NCI-H2227 treated with DMSO at 0.1 percent for 48 hours (cell line): ENCODE data around the gene APPBP2.
"Not testable (repeated sequence)": the region's sequence is repeated elsewhere in the genome, so short reads cannot be mapped to it uniquely, and the experiment has no call there.

Experiments used
- DNase-seq: peaks from one replicate; lab custom pipeline; 2025; lab: John Stamatoyannopoulos, UW

APPBP2 gene

GRCh38 chr17:60433021-60433997 lies 92.7 kb downstream of the APPBP2 start:
- DNase-seq: not testable (repeated sequence)

- DNase-seq: not testable (repeated sequence)
Observed at GRCh38 chr17:60430561-60430960, 95.5 kb downstream of the APPBP2 start.

DNA sequence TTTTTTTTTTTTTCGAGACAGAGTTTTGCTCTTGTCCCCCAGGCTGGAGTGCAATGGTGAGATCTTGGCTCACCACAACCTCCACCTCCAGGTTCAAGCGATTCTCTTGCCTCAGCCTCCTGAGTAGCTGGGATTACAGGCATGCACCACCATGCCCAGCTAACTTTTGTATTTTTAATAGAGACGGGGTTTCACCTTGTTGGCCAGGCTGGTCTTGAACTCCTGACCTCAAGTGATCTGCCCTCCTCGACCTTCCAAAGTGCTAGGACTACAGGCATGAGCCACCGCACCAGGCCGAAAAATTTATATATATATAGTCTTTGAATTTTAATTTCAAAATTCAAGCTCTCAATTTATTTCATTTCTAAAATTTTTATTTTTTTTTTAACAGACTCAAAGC lies 97.6 kb downstream of the APPBP2 start:
- not testable (repeated sequence) for DNase-seq

DNA sequence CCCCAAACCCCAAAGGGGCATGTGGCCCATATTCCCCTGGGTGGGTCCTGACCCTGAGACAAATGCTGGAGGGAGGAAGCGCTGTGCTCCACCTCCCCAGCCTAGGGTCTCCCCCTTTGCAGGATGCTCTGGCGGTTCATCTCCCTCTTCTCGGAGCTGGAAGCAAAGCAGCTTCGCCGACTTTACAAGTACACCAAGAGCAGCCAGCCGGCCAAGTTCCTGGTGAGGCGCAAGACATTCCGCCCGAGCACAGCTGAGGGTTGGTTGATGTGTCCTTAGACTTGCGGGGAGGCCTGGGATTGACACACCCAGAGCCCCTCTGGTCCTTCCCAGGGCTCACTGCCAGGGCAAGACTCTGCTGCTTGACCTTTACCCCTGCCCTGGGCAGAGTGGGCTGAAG lies 99.4 kb downstream of the APPBP2 start:
- DNase-seq: no peak

DNA sequence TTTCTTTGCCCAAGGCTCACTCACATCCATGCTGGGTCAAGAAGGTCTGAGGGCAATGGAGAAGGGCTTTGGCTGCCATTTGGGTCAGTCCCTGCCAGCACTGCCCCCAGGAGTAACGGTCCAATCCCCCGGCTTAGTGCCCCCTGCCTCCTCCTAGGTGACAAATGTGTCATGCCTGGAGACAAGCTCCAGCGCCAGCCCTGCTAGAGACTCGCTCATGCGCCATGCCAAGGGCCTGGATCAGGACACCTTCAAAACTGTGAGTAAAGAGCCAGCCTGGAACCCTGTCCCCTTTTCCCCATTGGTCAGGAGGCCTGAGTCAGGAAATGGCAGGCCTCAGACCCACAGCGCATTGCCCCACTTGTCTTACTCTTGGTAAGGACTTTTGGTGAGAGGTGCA lies 100.4 kb downstream of the APPBP2 start:
- no peak for DNase-seq

- no peak for DNase-seq
Observed at GRCh38 chr17:60423865-60424264, 102.2 kb downstream of the APPBP2 start.

DNA sequence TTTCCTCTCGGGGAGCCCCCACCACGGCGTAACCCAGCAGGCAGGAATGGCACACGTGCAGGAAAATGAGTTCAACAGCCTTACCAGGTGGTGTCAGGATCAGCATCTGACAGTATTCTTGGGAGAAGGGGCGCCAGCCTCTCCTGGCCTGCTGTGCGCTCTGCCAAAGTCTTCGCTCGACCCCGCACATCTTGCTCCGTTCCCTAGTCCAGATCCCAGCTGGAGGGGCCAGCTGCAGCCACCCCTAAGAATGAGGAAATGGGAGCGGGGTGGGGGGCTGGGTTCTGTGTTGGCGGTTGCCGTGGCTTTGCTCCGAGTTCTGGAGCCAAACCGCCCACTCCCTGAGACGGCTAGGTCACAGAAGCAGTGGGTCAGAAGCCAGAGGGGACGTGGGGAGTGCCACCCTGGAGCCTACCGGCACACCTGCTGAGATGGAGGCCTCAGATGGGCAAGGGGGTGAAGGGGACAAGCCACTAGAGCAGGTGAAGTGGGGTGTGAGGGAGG lies 103.8 kb downstream of the APPBP2 start, which contains the start of gene CHCT1:
Gene CHCT1 (plus strand): TSS at position 328 of the 504 bp plus-strand sequence. CDS start 104 bp downstream, at position 432.
- no peak for DNase-seq

- DNase-seq: no peak
Observed at GRCh38 chr17:60421273-60422161, 104.5 kb downstream of the APPBP2 start.

GRCh38 chr17:60419875-60420274 lies 106.2 kb downstream of the APPBP2 start:
- DNase-seq: not testable (repeated sequence)

DNA sequence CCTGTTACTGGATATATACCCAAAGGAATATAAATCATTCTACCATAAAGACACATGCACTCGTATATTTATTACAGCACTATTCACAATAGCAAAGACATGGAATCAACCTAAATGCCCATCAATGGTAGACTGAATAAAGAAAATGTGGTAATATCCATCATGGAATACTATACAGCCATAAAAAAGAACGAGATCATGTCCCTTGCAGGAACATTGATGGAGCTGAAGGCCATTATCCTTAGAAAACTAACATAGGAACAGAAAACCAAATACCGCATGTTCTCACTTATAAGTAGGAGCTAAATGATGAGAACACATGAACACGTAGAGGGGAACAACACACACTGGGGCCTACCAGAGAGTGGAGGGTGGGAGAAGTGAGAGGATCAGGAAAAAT lies 107.0 kb downstream of the APPBP2 start:
- not testable (repeated sequence) for DNase-seq

- DNase-seq: no peak
Observed at GRCh38 chr17:60416368-60416925, 109.6 kb downstream of the APPBP2 start.

DNA sequence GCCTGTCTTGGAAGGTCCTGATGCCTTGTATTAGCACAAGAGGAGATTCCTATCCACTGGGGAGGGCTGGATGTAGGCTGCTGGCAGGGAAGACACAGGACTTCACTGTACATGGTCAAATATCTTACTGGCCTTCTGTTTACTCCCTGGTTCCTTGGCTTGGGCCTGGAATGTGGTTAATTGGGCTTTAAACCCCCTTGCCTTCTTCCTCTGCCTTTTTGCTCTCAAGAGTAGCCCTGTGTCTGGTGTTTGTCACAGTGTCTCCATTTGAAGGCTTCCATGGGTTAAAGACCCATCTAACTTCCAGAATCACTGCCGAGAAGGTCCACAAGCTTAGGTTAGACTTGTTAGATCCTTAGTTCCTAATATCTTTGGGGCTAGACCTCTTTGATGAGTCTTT lies 110.9 kb downstream of the APPBP2 start:
- no peak for DNase-seq

- no peak for DNase-seq
Observed at GRCh38 chr17:60412701-60413100, 113.3 kb downstream of the APPBP2 start.

DNA sequence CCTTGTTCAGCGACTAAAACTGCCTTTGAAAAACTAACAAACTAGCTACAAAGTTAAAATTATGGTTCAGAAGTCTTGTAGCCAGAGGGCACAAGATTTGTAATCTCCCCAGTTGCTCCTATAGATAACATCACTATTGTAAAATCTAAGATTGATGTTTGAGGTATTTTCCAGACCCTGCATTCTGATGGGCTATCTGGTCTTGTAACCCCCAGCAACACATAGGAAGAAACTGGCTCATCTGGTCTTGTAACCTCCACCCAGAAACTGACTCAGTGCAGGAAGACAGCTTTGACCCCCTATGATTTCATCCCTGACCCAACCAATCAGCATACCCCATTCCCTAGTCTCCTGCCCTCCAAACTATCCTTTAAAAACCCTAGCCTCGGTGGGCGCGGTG lies 116.0 kb downstream of the APPBP2 start:
- DNase-seq: no peak

GRCh38 chr17:60406887-60407286 lies 119.2 kb downstream of the APPBP2 start:
- no peak for DNase-seq

- no peak for DNase-seq
Observed at GRCh38 chr17:60403962-60404361, 122.1 kb downstream of the APPBP2 start.

DNA sequence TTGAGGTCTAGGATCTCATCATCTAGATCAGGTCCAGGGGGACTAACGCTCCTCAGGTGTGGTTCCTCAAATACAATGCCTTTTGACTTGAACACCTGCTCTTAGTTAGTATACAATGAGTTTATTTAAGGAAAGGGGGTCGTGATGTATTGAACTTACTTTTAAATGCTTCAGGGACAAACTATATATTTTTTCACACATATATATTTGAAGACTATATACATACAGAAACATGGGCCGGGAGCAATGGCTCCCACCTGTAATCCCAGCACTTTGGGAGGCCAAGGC lies 122.6 kb downstream of the APPBP2 start:
- DNase-seq: no peak

DNA sequence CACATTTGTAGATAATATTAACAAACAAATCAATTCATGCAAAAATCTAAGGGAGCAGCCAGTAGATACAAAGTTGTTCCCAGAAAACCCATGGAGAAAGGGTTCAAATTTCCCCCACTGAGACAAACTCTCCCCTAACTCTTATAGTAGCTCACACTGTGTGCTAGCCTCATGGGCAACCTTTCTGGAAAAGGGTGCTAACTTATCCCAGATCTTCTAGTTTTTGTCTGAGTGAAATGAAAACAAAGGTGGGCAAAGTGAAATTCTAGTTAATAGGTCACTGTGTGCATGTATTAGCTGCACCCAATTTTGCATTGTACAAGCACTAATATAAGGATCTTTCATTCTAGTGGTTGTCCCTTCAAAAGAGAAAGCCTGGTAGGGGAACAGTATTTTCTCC lies 124.2 kb downstream of the APPBP2 start:
- DNase-seq: no peak

GRCh38 chr17:60398227-60398959 lies 127.6 kb downstream of the APPBP2 start:
- no peak for DNase-seq

DNA sequence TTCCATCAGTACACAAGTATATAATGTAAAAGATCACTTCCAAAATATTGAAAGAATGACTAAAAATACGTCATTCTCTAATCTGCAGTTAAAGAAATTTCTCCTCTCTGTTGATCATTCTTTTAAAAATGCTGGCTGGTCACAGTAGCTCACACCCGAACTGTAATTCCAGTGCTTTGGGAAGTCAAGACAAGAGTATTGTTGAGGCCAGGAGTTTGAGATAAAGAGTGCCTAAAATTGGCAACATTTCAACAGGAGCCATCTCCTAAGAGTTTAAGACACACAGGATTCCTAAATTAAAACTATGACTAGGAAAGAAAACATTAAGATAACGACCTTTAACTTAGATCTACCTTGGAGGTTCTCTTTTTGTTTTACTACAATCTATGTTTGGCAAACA lies 129.6 kb downstream of the APPBP2 start:
- no peak for DNase-seq

- peak; percentile 49 for DNase-seq
Observed at GRCh38 chr17:60395508-60396065, 130.5 kb downstream of the APPBP2 start.
